Stimulated activated CD4-positive, alpha-beta T cell treated with anti-CD3 and anti-CD28 coated beads, Interleukin-15, amount 100 ng/mL, for 24 hours (primary cell): ENCODE measurements around the gene HES5.
A peak's percentile ranks its signal among the peaks of the same experiment; 100 is the strongest.
"Not testable (repeated sequence)": the region's sequence is repeated elsewhere in the genome, so short reads cannot be mapped to it uniquely, and the experiment has no call there.

Source experiments
- DNase-seq: peaks from one replicate; pipeline ENCODE4 v3.0.0-alpha.2; 2020

HES5 gene

DNA sequence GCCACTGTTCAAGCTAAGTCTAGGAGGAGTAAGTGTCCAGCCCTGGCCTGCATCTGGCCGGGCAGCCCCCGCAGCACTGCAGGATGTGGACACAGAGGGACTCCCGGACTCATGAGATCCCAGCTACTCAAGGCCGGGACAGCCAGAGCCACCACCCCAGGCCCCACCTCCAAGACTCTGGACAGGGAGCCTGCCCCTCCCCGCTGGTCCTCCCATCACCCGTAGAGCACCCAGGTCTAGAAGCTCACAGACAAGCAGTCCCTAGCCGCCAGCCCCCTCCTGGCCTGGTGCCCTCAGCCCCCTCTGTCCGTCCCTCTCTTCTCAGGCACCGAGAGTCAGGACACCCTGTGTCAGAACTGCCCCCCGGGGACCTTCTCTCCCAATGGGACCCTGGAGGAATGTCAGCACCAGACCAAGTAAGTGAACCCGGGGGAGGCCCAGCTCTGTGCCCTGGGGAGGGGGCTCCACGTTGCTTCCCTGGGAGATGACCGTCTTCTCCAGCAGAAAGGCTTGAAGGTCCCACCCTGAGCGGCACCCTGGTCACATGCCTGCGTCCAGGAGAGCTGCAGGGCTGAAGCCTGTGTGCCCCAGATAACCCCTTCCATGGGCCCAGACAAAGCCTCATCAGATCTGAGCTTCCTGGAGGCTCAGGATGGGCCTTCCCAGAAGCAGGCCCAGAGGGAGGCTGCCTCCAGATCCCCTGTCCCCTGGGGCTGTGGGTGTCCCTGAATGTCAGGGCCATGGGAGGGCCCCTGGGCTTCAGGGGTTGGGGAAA lies 30.4 kb upstream of the HES5 start:
- no peak for DNase-seq

GRCh38 chr1:2559509-2560298 lies 29.6 kb upstream of the HES5 start:
- no peak for DNase-seq

- DNase-seq, result no peak
These were observed 28.8 kb upstream of the HES5 start for GRCh38 chr1:2558861-2559260.

DNA sequence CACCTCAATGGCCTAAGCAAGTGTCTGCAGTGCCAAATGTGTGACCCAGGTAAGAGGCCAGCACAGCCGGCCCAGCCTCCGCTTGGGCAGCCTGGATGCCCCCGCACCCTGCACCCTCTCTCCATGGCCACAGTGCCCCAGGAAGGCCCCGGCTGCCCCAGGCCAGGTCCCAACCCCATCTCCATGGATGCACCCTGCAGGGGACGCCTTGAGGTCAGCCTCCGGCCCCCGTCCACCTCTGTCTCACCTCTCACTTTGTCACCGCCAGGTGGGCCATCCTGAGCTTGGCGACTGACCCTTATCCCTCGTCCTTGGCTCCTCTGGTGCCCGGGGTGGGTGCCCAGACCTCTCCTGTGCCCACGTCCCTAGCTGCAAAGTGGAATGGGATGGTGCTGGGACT lies 28.4 kb upstream of the HES5 start:
- DNase-seq, result no peak

GRCh38 chr1:2557482-2558400 lies 27.7 kb upstream of the HES5 start:
- DNase-seq, result no peak

- peak; percentile 60 for DNase-seq
These were observed 26.8 kb upstream of the HES5 start for GRCh38 chr1:2556678-2557481.

DNA sequence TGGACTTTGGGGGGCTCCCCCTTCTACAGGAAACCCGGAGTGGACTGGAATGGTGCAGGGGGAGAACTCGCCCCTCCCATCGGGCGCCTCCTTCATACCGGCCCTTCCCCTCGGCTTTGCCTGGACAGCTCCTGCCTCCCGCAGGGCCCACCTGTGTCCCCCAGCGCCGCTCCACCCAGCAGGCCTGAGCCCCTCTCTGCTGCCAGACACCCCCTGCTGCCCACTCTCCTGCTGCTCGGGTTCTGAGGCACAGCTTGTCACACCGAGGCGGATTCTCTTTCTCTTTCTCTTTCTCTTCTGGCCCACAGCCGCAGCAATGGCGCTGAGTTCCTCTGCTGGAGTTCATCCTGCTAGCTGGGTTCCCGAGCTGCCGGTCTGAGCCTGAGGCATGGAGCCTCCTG lies 26.2 kb upstream of the HES5 start, which contains the start of gene TNFRSF14:
TSS of gene TNFRSF14 (plus strand) at position 95 of the 401 bp plus-strand sequence. CDS start at position 389, 294 bp downstream.
- peak; percentile 77 for DNase-seq

DNA sequence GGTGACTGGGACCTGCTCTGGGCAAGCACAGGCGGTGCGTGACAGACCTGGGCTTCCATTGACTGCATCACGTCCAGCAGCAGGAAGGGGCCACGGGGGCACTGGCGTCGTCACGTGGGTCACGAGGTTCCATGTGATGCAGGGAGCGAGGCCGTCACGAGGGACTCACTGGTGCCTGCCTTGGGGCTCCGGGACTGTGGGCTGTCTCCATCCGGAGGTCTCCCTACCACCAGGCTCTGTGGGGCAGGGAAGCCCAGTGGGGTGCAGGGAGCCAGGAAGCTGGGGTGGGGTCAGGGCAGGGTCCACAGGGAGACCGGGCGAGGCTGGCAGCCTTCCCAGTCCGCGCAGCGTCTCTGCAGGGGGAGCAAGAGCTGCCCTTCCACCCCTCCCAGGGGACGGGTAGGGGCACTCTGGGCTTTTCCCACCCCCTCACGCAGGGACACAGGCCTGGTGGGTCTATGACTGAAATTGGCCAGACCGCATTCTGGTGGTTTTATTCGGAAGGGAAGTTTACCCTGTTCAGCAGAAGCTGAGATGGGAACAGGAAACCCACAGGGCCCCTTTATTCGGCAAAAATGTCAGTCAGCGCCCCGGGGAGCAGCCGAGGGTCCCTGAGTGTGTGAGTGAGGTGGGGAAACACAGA lies 25.7 kb upstream of the HES5 start:
- peak; percentile 87 for DNase-seq

- peak; percentile 60 for DNase-seq
These were observed 24.7 kb upstream of the HES5 start for GRCh38 chr1:2554621-2555387.

GRCh38 chr1:2553871-2554620 lies 24.0 kb upstream of the HES5 start:
- no peak for DNase-seq

DNA sequence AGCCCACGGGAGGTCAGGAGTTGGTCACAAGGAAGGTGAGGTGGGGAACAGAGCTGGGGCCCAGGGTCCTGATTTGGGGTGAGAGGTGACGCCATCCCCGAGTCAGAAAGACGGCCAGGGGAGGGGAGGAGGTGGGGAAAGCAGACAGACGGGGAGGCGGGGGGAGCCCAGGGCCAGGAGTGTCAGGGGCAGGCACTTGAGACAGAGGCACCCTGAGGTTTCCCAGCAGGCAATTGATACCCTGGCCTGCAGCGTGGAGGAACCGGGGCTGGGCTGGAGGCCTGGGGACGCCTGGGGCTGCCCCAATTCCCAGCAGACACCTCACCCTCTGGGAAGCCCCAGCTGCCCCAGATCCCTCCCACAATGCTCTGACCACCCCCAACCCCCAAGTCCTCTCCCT lies 23.0 kb upstream of the HES5 start:
- not testable (repeated sequence) for DNase-seq

GRCh38 chr1:2552189-2552588 lies 22.1 kb upstream of the HES5 start:
- no peak for DNase-seq

GRCh38 chr1:2551544-2551943 lies 21.5 kb upstream of the HES5 start:
- DNase-seq, result not testable (repeated sequence)

- not testable (repeated sequence) for DNase-seq
These were observed 20.3 kb upstream of the HES5 start for GRCh38 chr1:2550309-2550861.

GRCh38 chr1:2549367-2550029 lies 19.4 kb upstream of the HES5 start:
- not testable (repeated sequence) for DNase-seq

- DNase-seq, result peak; percentile 89
These were observed 18.1 kb upstream of the HES5 start for GRCh38 chr1:2548068-2548589.

GRCh38 chr1:2547210-2548067 lies 17.4 kb upstream of the HES5 start:
- DNase-seq, result peak; percentile 74
